Caco-2 (cell line): ENCODE measurements around the gene MAP1LC3C. TPM values are rescaled to one million over a fixed set of nuclear protein-coding genes. Genes with fewer than 3 reads are reported as not detected.
"Not testable (repeated sequence)": the region's sequence is repeated elsewhere in the genome, so short reads cannot be mapped to it uniquely, and the experiment has no call there.

Source experiments
- BruUV-seq: library from RNA; stranded (reverse); fragments of 400-500 nt; replicated peaks from 2 replicates; lab custom pipeline; 2021; lab: Mats Ljungman, UMichigan
- CTCF ChIA-PET: fragments of 300-600 bp; sonication (Branson Sonifier 250); formaldehyde crosslinking; loops from one replicate; lab custom pipeline; 2022; ENCODE audit warnings: antibody characterized with exemption; lab: Charles Lee
- POLR2A ChIA-PET: fragments of 300-600 bp; sonication (Branson Sonifier 250); formaldehyde crosslinking; loops from one replicate; lab custom pipeline; 2022; ENCODE audit warnings: antibody characterized with exemption; lab: Charles Lee
- DNase-seq, 2 experiments: peaks; one replicate each; pipeline versions ENCODE4 v3.0.0 to v3.0.0-alpha.2; 2020 to 2022
- H3K27me3 ChIP-seq: replicated peaks from 2 replicates; pipeline ENCODE4 v1.6.0; 2011; ENCODE audit warnings: low read length; ENCODE audit not compliant: control insufficient read depth, insufficient read depth
- H3K36me3 ChIP-seq: 2 replicates; pipeline ENCODE4 v1.5.1; 2011; ENCODE audit warnings: low read length; ENCODE audit not compliant: control insufficient read depth, insufficient read depth
- H3K4me1 ChIP-seq: fragments of 250-450 bp; sonication (Bioruptor Pico); 2 replicates; pipeline ENCODE4 v1.5.1; 2020; ENCODE audit warnings: mild to moderate bottlenecking
- H3K4me3 ChIP-seq: 2 replicates; pipeline ENCODE4 v1.5.1; 2011; ENCODE audit warnings: low read depth, mild to moderate bottlenecking, control low read depth, low read length
- H3K9me3 ChIP-seq: fragments of 250-450 bp; sonication (Bioruptor Pico); 2 replicates; pipeline ENCODE4 v1.5.1; 2020; ENCODE audit warnings: mild to moderate bottlenecking, moderate library complexity
- H3K27ac Mint-ChIP-seq: one replicate; pipeline ENCODE4 v1.8.0; 2022; ENCODE audit warnings: mixed read lengths; ENCODE audit not compliant: unreplicated experiment
- H3K27me3 Mint-ChIP-seq: one replicate; pipeline ENCODE4 v1.8.0; 2022; ENCODE audit warnings: mixed read lengths; ENCODE audit not compliant: insufficient read depth, unreplicated experiment
- H3K36me3 Mint-ChIP-seq: one replicate; pipeline ENCODE4 v1.8.0; 2022; ENCODE audit warnings: mild to moderate bottlenecking, mixed read lengths; ENCODE audit not compliant: insufficient read depth, unreplicated experiment
- H3K4me1 Mint-ChIP-seq: one replicate; pipeline ENCODE4 v1.8.0; 2022; ENCODE audit warnings: low read depth, mixed read lengths; ENCODE audit not compliant: unreplicated experiment
- H3K4me3 Mint-ChIP-seq: one replicate; pipeline ENCODE4 v1.8.0; 2022; ENCODE audit warnings: mild to moderate bottlenecking, moderate library complexity, mixed read lengths; ENCODE audit not compliant: unreplicated experiment
- H3K9me3 Mint-ChIP-seq: one replicate; pipeline ENCODE4 v1.8.0; 2022; ENCODE audit warnings: mixed read lengths; ENCODE audit not compliant: unreplicated experiment
- CTCF ChIP-seq, 2 experiments: fragments of 200-600 bp in 1 of 2; IDR thresholded peaks; 1 replicate in 1 of 2; 2 replicates in 1 of 2; pipeline versions ENCODE4 v1.5.1 to v1.8.0; 2011 to 2022; ENCODE audit warnings: antibody characterized with exemption in 1 of 2, control low read depth in 1 of 2, inconsistent platforms in 1 of 2, low read depth in 1 of 2, low read length in 1 of 2, mild to moderate bottlenecking in 1 of 2, moderate library complexity in 1 of 2; ENCODE audit not compliant: insufficient read depth in 1 of 2, severe bottlenecking in 1 of 2, unreplicated experiment in 1 of 2
- intact Hi-C: fragments of 100-400 bp; cut with micrococcal nuclease; formaldehyde crosslinking; loops from one replicate; pipeline ENCODE4 v1.10.0; 2022; ENCODE audit not compliant: unreplicated experiment
- total RNA-seq: library from RNA; stranded (reverse); gene quantifications from 2 replicates; pipeline ENCODE4 v1.2.3, GENCODE V29; 2022

MAP1LC3C gene
- total RNA-seq, 1 experiment from 2014 or later, result 0.86 TPM

GRCh38 chr1:241992734-241993133, 6.2 kb downstream of the MAP1LC3C start:
- Histone ChIP-seq H3K27me3 (no peaks in the 10 kb centered on the region; the same call in 1 of the 2 replicates), H3K36me3 (no peaks in the 10 kb centered on the region), H3K9me3 (no peaks in the 10 kb centered on the region), H3K4me1 (no peaks in the 10 kb centered on the region), H3K4me3 (no peak overlapping the region)
- TF ChIP-seq CTCF (IDR thresholded peaks at IDR 0.05; ENCODE audit: insufficient read depth in 1 of 2, low read depth in 1 of 2, low read length in 1 of 2, severe bottlenecking in 1 of 2, unreplicated experiment in 1 of 2), result no peak
- BruUV-seq, result no TSS peak
- no peak overlapping the region for H3K4me3 Mint-ChIP-seq
- no peak for DNase-seq
- H3K9me3 Mint-ChIP-seq, result no peaks in the 10 kb centered on the region
- ChIA-PET POLR2A (no interaction called here), CTCF (no interaction called here)
- H3K4me1 Mint-ChIP-seq, result no peaks in the 10 kb centered on the region
- intact Hi-C loops, result no loop called here
- no peaks in the 10 kb centered on the region for H3K36me3 Mint-ChIP-seq
- H3K27ac Mint-ChIP-seq, result no peak overlapping the region
- no peaks in the 10 kb centered on the region for H3K27me3 Mint-ChIP-seq

GRCh38 chr1:241990040-241990439, 8.9 kb downstream of the MAP1LC3C start:
- Mint-ChIP-seq H3K4me1 (no peaks in the 10 kb centered on the region), H3K27me3 (no peaks in the 10 kb centered on the region), H3K4me3 (no peak overlapping the region), H3K36me3 (no peaks in the 10 kb centered on the region), H3K9me3 (no peaks in the 10 kb centered on the region), H3K27ac (no peak overlapping the region)
- Histone ChIP-seq H3K9me3 (no peaks in the 10 kb centered on the region), H3K4me3 (no peak overlapping the region), H3K27me3 (no peaks in the 10 kb centered on the region; the same call in 1 of the 2 replicates), H3K36me3 (no peaks in the 10 kb centered on the region), H3K4me1 (no peaks in the 10 kb centered on the region)
- CTCF ChIA-PET, result no interaction called here
- POLR2A ChIA-PET, result no interaction called here
- no TSS peak for BruUV-seq
- DNase-seq, result peak; percentile 6 to 41
- intact Hi-C loops, result no loop called here
- TF ChIP-seq CTCF (IDR thresholded peaks at IDR 0.05; ENCODE audit: insufficient read depth in 1 of 2, low read depth in 1 of 2, low read length in 1 of 2, severe bottlenecking in 1 of 2, unreplicated experiment in 1 of 2), result no peak

GRCh38 chr1:241988389-241988930, 10.4 kb downstream of the MAP1LC3C start:
- H3K27me3 ChIP-seq, DNase-seq, POLR2A ChIA-PET, H3K36me3 Mint-ChIP-seq, H3K4me1 ChIP-seq, H3K27ac Mint-ChIP-seq, CTCF ChIA-PET, H3K9me3 Mint-ChIP-seq, H3K4me1 Mint-ChIP-seq, BruUV-seq, H3K36me3 ChIP-seq, H3K9me3 ChIP-seq, H3K4me3 Mint-ChIP-seq, H3K4me3 ChIP-seq, H3K27me3 Mint-ChIP-seq: not testable (repeated sequence)
- intact Hi-C loops, result loop anchor here (5.0 kb wide), 1 partner anchor 376 kb away; no protein-coding TSS in a partner anchor
